Stomach (tissue), 4 donors: ENCODE data around the gene GRHL3.

Experiments
- POLR2A ChIP-seq, 4 donors: fragments of 450-650 bp; IDR thresholded peaks; one replicate each; pipeline ENCODE4 v1.6.1; 2016; ENCODE audit warnings: antibody characterized with exemption in 4 of 4, control low read depth in 2 of 4, mild to moderate bottlenecking in 1 of 4, moderate library complexity in 1 of 4
- POLR2AphosphoS5 ChIP-seq, 3 donors: sonication (generic); formaldehyde crosslinking; IDR thresholded peaks; one replicate each; pipeline ENCODE4 v1.6.1; 2016; ENCODE audit warnings: antibody characterized with exemption in 3 of 3
- TF ChIP-seq, protein P1 (sequence below), 7 experiments: fragments of 450-650 bp in 4 of 7; fragments of 200-600 bp in 3 of 7; sonication (generic) in 3 of 7; IDR thresholded peaks; one replicate each; pipeline ENCODE4 v1.5.1; 2016 to 2019; ENCODE audit warnings: antibody characterized with exemption in 7 of 7, control low read depth in 2 of 7, mild to moderate bottlenecking in 1 of 7

DNA sequence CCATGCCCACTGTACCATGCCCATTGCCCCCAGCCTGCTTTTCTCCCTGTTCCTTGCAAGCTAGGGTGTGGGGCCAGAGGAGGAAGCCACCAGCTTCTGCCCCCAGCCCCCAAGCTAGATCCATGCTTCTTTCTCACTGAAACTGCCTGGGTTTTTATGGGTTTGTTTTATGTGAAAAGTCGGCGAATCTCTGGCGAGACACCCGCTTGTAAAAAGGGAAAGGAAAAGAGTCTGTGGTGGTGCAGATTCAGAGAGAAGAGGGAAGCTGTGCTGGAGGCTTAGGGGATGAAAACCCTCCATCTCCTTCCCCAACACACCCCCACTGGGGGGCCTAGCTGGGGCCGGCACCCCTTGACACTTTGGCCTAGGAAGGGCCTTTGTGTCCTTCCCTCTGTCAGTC is 26.2 kb downstream of the GRHL3 start:
- TF ChIP-seq, protein P1, sequence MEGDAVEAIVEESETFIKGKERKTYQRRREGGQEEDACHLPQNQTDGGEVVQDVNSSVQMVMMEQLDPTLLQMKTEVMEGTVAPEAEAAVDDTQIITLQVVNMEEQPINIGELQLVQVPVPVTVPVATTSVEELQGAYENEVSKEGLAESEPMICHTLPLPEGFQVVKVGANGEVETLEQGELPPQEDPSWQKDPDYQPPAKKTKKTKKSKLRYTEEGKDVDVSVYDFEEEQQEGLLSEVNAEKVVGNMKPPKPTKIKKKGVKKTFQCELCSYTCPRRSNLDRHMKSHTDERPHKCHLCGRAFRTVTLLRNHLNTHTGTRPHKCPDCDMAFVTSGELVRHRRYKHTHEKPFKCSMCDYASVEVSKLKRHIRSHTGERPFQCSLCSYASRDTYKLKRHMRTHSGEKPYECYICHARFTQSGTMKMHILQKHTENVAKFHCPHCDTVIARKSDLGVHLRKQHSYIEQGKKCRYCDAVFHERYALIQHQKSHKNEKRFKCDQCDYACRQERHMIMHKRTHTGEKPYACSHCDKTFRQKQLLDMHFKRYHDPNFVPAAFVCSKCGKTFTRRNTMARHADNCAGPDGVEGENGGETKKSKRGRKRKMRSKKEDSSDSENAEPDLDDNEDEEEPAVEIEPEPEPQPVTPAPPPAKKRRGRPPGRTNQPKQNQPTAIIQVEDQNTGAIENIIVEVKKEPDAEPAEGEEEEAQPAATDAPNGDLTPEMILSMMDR (IDR thresholded peaks at IDR 0.05): no peak
- TF ChIP-seq POLR2AphosphoS5 (IDR thresholded peaks at IDR 0.05) (no peak), POLR2A (IDR thresholded peaks at IDR 0.05) (no peak)
